K562 (cell line): ENCODE data around the gene HSF4.

Experiments used
- BMI1 ChIP-seq: fragments of 150-350 bp; IDR thresholded peaks from 2 replicates; pipeline ENCODE4 v1.6.1; 2014; ENCODE audit warnings: low read length
- ELF4 ChIP-seq: fragments of 450-650 bp; formaldehyde crosslinking; IDR thresholded peaks from 2 replicates; pipeline ENCODE4 v1.4.0; 2022; ENCODE audit warnings: missing genetic modification characterization
- EP300 ChIP-seq: IDR thresholded peaks from 2 replicates; pipeline ENCODE4 v1.6.1; 2012; ENCODE audit warnings: low read length, improper control_type of control experiment
- FOXP1 ChIP-seq: sonication (generic); formaldehyde crosslinking; IDR thresholded peaks from 2 replicates; pipeline ENCODE4 v1.8.0; 2022; ENCODE audit warnings: mild to moderate bottlenecking, missing genetic modification reagents
- MYBL2 ChIP-seq, 2 experiments: fragments of 450-650 bp in 1 of 2; sonication (generic) in 1 of 2; formaldehyde crosslinking in 1 of 2; IDR thresholded peaks; 2 replicates each; pipeline versions ENCODE4 v1.6.1 to v1.8.1; 2017 to 2022; ENCODE audit warnings: borderline replicate concordance in 1 of 2, inconsistent platforms in 1 of 2, low read depth in 1 of 2, mild to moderate bottlenecking in 1 of 2, missing genetic modification reagents in 1 of 2, moderate library complexity in 1 of 2
- PML ChIP-seq: IDR thresholded peaks from 2 replicates; pipeline ENCODE4 v1.6.1; 2012; ENCODE audit warnings: low read length, inconsistent platforms
- POLR2A ChIP-seq: fragments of 450-650 bp; conservative IDR thresholded peaks from 2 replicates; pipeline ENCODE4 v1.6.1; 2016
- POLR2AphosphoS5 ChIP-seq: IDR thresholded peaks from 2 replicates; pipeline ENCODE4 v1.6.1; 2011; ENCODE audit warnings: mild to moderate bottlenecking, low read depth, low read length, moderate library complexity; ENCODE audit not compliant: control insufficient read depth, insufficient read depth
- POLR2G ChIP-seq: fragments of 200-400 bp; formaldehyde crosslinking; IDR thresholded peaks from 2 replicates; pipeline ENCODE4 v1.6.1; 2017; ENCODE audit warnings: low read depth, mild to moderate bottlenecking, antibody characterized with exemption, low read length, moderate library complexity
- RFX5 ChIP-seq: IDR thresholded peaks from 2 replicates; pipeline ENCODE4 v1.6.1; 2011; ENCODE audit warnings: low read depth, mild to moderate bottlenecking, improper control_type of control experiment, low read length
- STAT5B ChIP-seq: fragments of 250-450 bp; sonication (Bioruptor Pico); IDR thresholded peaks from 2 replicates; pipeline ENCODE4 v1.8.0; 2021; ENCODE audit warnings: mild to moderate bottlenecking, inconsistent platforms
- XRCC3 ChIP-seq: fragments of 450-650 bp; IDR thresholded peaks from 2 replicates; pipeline ENCODE4 v1.6.1; 2017; ENCODE audit warnings: mild to moderate bottlenecking, moderate library complexity
- TF ChIP-seq, protein P1 (sequence below): sonication (generic); formaldehyde crosslinking; IDR thresholded peaks from 2 replicates; pipeline ENCODE4 v1.9.0; 2022; ENCODE audit warnings: mild to moderate bottlenecking, missing genetic modification reagents
- TF ChIP-seq, protein P2 (sequence below): fragments of 450-650 bp; IDR thresholded peaks from 2 replicates; pipeline ENCODE4 v1.6.1; 2016; ENCODE audit warnings: antibody characterized with exemption

DNA sequence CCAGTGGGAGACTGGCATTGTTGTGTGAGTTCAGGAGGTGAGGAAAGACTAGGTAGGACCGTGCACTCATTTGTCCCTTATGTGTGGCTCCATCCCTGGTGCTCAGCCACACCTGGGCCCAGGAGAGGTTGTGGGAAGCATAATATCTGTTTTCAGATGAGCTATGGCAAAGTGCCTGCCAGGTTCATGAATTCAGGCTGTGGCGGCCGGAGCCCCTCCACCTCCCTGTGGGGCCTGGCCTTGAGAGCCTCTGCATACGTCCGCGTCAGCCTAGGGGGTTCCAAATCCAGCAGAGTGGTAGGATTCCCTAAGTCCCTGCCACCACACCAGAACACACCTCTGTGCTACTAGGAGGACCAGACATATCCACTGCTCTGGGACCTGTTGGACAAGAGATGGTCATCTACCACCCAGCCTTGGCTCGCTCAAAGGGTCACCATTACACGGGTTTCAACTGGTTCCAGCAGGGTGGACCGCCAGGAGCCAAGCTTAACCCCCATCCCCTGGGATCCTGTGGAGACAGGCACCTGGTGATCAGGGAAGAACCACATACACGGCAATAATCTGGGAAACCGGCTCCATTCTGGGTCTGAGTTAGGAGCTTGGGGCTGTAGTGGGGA lies 15.8 kb upstream of the HSF4 start:
- TF ChIP-seq PML (no peak), POLR2A (no peak), BMI1 (no peak), XRCC3 (no peak), ELF4 (CRISPR knock-in tag) (no peak), RFX5 (no peak), POLR2G (no peak), FOXP1 (CRISPR knock-in tag) (no peak), POLR2AphosphoS5 (no peak), MYBL2 (IDR thresholded peaks at IDR 0.05; ENCODE audit: low read depth) (no peak), MYBL2 (CRISPR knock-in tag; IDR thresholded peaks at IDR 0.05; ENCODE audit: borderline replicate concordance) (no peak), EP300 (no peak), STAT5B (CRISPR knock-in tag) (no peak)
- TF ChIP-seq, protein P1, sequence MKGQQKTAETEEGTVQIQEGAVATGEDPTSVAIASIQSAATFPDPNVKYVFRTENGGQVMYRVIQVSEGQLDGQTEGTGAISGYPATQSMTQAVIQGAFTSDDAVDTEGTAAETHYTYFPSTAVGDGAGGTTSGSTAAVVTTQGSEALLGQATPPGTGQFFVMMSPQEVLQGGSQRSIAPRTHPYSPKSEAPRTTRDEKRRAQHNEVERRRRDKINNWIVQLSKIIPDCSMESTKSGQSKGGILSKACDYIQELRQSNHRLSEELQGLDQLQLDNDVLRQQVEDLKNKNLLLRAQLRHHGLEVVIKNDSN (CRISPR knock-in tag) = no peak
- TF ChIP-seq, protein P2, sequence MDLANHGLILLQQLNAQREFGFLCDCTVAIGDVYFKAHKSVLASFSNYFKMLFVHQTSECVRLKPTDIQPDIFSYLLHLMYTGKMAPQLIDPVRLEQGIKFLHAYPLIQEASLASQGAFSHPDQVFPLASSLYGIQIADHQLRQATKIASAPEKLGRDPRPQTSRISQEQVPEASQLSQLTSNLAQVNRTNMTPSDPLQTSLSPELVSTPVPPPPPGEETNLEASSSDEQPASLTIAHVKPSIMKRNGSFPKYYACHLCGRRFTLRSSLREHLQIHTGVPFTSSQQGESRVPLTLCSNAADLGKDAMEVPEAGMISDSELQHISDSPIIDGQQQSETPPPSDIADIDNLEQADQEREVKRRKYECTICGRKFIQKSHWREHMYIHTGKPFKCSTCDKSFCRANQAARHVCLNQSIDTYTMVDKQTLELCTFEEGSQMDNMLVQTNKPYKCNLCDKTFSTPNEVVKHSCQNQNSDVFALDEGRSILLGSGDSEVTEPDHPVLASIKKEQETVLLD = no peak
